Liver (tissue), 9 donors: Measurements from ENCODE around the gene TMEM184A. TPM values are rescaled to one million over a fixed set of nuclear protein-coding genes. Genes with fewer than 3 reads are reported as not detected.

ENCODE experiments used
- DNase-seq: peaks from one replicate; pipeline ENCODE4 v3.0.0-alpha.2; 2017; ENCODE audit warnings: low spot score
- H3K27ac ChIP-seq, 2 donors: one replicate each; pipeline ENCODE4 v1.7.0; 2013; ENCODE audit warnings: inconsistent platforms in 2 of 2, low read length in 2 of 2, control low read depth in 1 of 2, low read depth in 1 of 2, mild to moderate bottlenecking in 1 of 2
- H3K27me3 ChIP-seq, 4 donors: one replicate each; pipeline versions ENCODE4 v1.6.1 to v1.7.0; 2013; ENCODE audit warnings: low read length in 3 of 4, inconsistent platforms in 1 of 4, mild to moderate bottlenecking in 1 of 4, moderate library complexity in 1 of 4; ENCODE audit not compliant: control insufficient read depth in 4 of 4, insufficient read depth in 4 of 4
- H3K36me3 ChIP-seq, 4 donors: one replicate each; pipeline versions ENCODE4 v1.6.1 to v1.7.0; 2013; ENCODE audit warnings: low read length in 3 of 4, mild to moderate bottlenecking in 3 of 4, low read depth in 1 of 4, moderate library complexity in 1 of 4; ENCODE audit not compliant: control insufficient read depth in 4 of 4, insufficient read depth in 3 of 4
- H3K4me1 ChIP-seq, 4 donors: one replicate each; pipeline versions ENCODE4 v1.6.1 to v1.7.0; 2013; ENCODE audit warnings: low read length in 3 of 4, mild to moderate bottlenecking in 3 of 4, moderate library complexity in 1 of 4; ENCODE audit not compliant: control insufficient read depth in 4 of 4, insufficient read depth in 4 of 4
- H3K4me3 ChIP-seq, 3 donors: one replicate each; pipeline versions ENCODE4 v1.6.1 to v1.7.0; 2013; ENCODE audit warnings: low read length in 3 of 3, control low read depth in 1 of 3, low read depth in 1 of 3, mild to moderate bottlenecking in 1 of 3
- H3K9ac ChIP-seq, 2 donors: one replicate each; pipeline ENCODE4 v1.7.0; 2013; ENCODE audit warnings: low read length in 2 of 2, mild to moderate bottlenecking in 2 of 2, moderate library complexity in 2 of 2, control low read depth in 1 of 2, low read depth in 1 of 2
- H3K9me3 ChIP-seq, 4 donors: one replicate each; pipeline versions ENCODE4 v1.6.1 to v1.7.0; 2013; ENCODE audit warnings: low read length in 3 of 4; ENCODE audit not compliant: control insufficient read depth in 4 of 4
- ATF3 ChIP-seq: IDR thresholded peaks from 2 replicates; pipeline ENCODE4 v1.6.1; 2016; ENCODE audit warnings: antibody characterized with exemption
- CTCF ChIP-seq: fragments of 150-350 bp; IDR thresholded peaks from 2 replicates; pipeline ENCODE4 v1.5.1; 2017; ENCODE audit warnings: improper control_type of control experiment, low read depth, low read length; ENCODE audit not compliant: missing input control
- EGR1 ChIP-seq, 2 donors: IDR thresholded peaks; 2 replicates each; pipeline ENCODE4 v1.6.1; 2016 to 2018; ENCODE audit warnings: antibody characterized with exemption in 2 of 2, low read depth in 2 of 2
- FOXA1 ChIP-seq: IDR thresholded peaks from 2 replicates; pipeline ENCODE4 v1.6.1; 2016; ENCODE audit warnings: antibody characterized with exemption
- FOXA2 ChIP-seq: IDR thresholded peaks from 2 replicates; pipeline ENCODE4 v1.6.1; 2016; ENCODE audit warnings: antibody characterized with exemption
- HNF4A ChIP-seq, 2 donors: conservative IDR thresholded peaks; 2 replicates each; pipeline ENCODE4 v1.6.1; 2016; ENCODE audit warnings: antibody characterized with exemption in 2 of 2, mild to moderate bottlenecking in 2 of 2
- HNF4G ChIP-seq: IDR thresholded peaks from 2 replicates; pipeline ENCODE4 v1.6.1; 2016; ENCODE audit warnings: antibody characterized with exemption
- JUND ChIP-seq, 2 donors: IDR thresholded peaks; 2 replicates each; pipeline ENCODE4 v1.6.1; 2016; ENCODE audit warnings: antibody characterized with exemption in 2 of 2
- MAX ChIP-seq: IDR thresholded peaks from 2 replicates; pipeline ENCODE4 v1.6.1; 2016; ENCODE audit warnings: antibody characterized with exemption
- NR2F2 ChIP-seq: IDR thresholded peaks from 2 replicates; pipeline ENCODE4 v1.6.1; 2016; ENCODE audit warnings: antibody characterized with exemption
- RAD21 ChIP-seq, 2 donors: IDR thresholded peaks; 2 replicates each; pipeline ENCODE4 v1.6.1; 2016; ENCODE audit warnings: antibody characterized with exemption in 2 of 2, mild to moderate bottlenecking in 2 of 2
- REST ChIP-seq: IDR thresholded peaks from 2 replicates; pipeline ENCODE4 v1.6.1; 2016; ENCODE audit warnings: antibody characterized with exemption, mild to moderate bottlenecking
- RXRA ChIP-seq, 2 donors: IDR thresholded peaks; 2 replicates each; pipeline ENCODE4 v1.6.1; 2017 to 2018; ENCODE audit warnings: antibody characterized with exemption in 2 of 2, mild to moderate bottlenecking in 1 of 2
- SP1 ChIP-seq: IDR thresholded peaks from 2 replicates; pipeline ENCODE4 v1.6.1; 2018; ENCODE audit warnings: antibody characterized with exemption, mild to moderate bottlenecking
- YY1 ChIP-seq: IDR thresholded peaks from 2 replicates; pipeline ENCODE4 v1.6.1; 2016; ENCODE audit warnings: antibody characterized with exemption, mild to moderate bottlenecking
- WGBS: extraction: QIAGEN DNeasy Blood & Tissue Kit; methylation state at CpG from one replicate; pipeline ENCODE4 v1.1.7; 2013; 5-methylcytosine and 5-hydroxymethylcytosine counted together
- polyA plus RNA-seq, 2 donors: library from polyadenylated mRNA; stranded (reverse) in 1 of 2; unstranded in 1 of 2; fragments of 200-250 nt in 1 of 2; fragments of >200 nt in 1 of 2; fragmentation: Nextera tagmentation in 1 of 2; extraction: Ambion mirVana in 1 of 2; gene quantifications; one replicate each; pipeline versions ENCODE4 v1.2.1 to v1.2.3, GENCODE V29; 2013 to 2015
- total RNA-seq, 2 donors: library from RNA; depleted of rRNA; stranded (reverse); fragments of >200 nt; gene quantifications; one replicate each; pipeline ENCODE4 v1.2.3, GENCODE V29; 2014
- donor health status: healthy.
- donor health status: healthy.
- donor health status: healthy.
- donor health status: healthy.
- donor health status: healthy.

TMEM184A gene
- total and polyA plus RNA-seq, 4 donors: 1.6 to 12.6 (median 11.4) TPM

- H3K27ac ChIP-seq: no peak overlapping the region
- H3K36me3 ChIP-seq: no peaks in the 10 kb centered on the region
- H3K4me1 ChIP-seq: no peaks in the 10 kb centered on the region
- TF ChIP-seq RXRA (IDR thresholded peaks at IDR 0.05): no peak
- no peak for TF ChIP-seq HNF4G
- TF ChIP-seq HNF4A (conservative IDR thresholded peaks at IDR 0.05): no peak
- no peak for TF ChIP-seq ATF3
- no peak for TF ChIP-seq FOXA2
- no peak for TF ChIP-seq YY1
- TF ChIP-seq NR2F2: no peak
- TF ChIP-seq EGR1 (IDR thresholded peaks at IDR 0.05; ENCODE audit: low read depth in 2 of 2): no peak
- TF ChIP-seq RAD21 (IDR thresholded peaks at IDR 0.05): no peak
- no peak for TF ChIP-seq JUND (IDR thresholded peaks at IDR 0.05)
- TF ChIP-seq MAX: no peak
- TF ChIP-seq REST: no peak
- TF ChIP-seq FOXA1: no peak
- H3K27me3 ChIP-seq: no peaks in the 10 kb centered on the region
- H3K9me3 ChIP-seq: no peaks in the 10 kb centered on the region
- H3K9ac ChIP-seq: no peak overlapping the region
- H3K4me3 ChIP-seq: no peak overlapping the region
- 29% methylated on average over 13 of the region's 13 CpGs for WGBS
- DNase-seq: no peak
These were observed 32.8 kb downstream of the TMEM184A start for GRCh38 chr7:1523208-1523607.

GRCh38 chr7:1521456-1521855 is 34.5 kb downstream of the TMEM184A start:
- Histone ChIP-seq H3K27me3 (no peaks in the 10 kb centered on the region), H3K36me3 (no peaks in the 10 kb centered on the region), H3K4me3 (no peak overlapping the region), H3K9ac (no peak overlapping the region), H3K4me1 (no peaks in the 10 kb centered on the region), H3K9me3 (no peaks in the 10 kb centered on the region), H3K27ac (no peak overlapping the region)
- WGBS: 88% methylated on average over 11 of the region's 11 CpGs
- TF ChIP-seq FOXA1: no peak
- no peak for TF ChIP-seq RAD21 (IDR thresholded peaks at IDR 0.05)
- no peak for TF ChIP-seq ATF3
- TF ChIP-seq SP1: no peak
- TF ChIP-seq REST: no peak
- TF ChIP-seq CTCF: no peak
- TF ChIP-seq NR2F2: no peak
- TF ChIP-seq YY1: no peak
- TF ChIP-seq MAX: no peak
- DNase-seq: no peak
